ENCODE data around the gene VIPR2. TPM values are rescaled to one million over a fixed set of nuclear protein-coding genes. Genes with fewer than 3 reads are reported as not detected.

Gene VIPR2
- total RNA-seq, 6 experiments from 2014 or later = 0.15 to 0.51 (median 0.26) TPM; not detected in 2

GRCh38 chr7:159038066-159038465 is 106.6 kb downstream of the VIPR2 start:
- WGBS (ENCODE audit: insufficient coverage, low coverage, low lambda C conversion rate, missing lambda C conversion rate) = 71% methylated on average over 10 of the region's 10 CpGs
- DNase-seq = peak in 1 of 3 donors; percentile 18

GRCh38 chr7:159036916-159037605 is 107.6 kb downstream of the VIPR2 start:
- Histone ChIP-seq H3K4me3 (no peak overlapping the region), H3K36me3 (no peaks in the 10 kb centered on the region), H3K9me3 (no peaks in the 10 kb centered on the region), H3K4me1 (no peaks in the 10 kb centered on the region), H3K27ac (no peak overlapping the region), H3K27me3 (no peaks in the 10 kb centered on the region)
- 75% methylated on average over 4 of the region's 21 CpGs for WGBS (ENCODE audit: insufficient coverage, low coverage, low lambda C conversion rate, missing lambda C conversion rate)
- no peak for TF ChIP-seq POLR2A (IDR thresholded peaks at IDR 0.05)
- no peak for TF ChIP-seq CTCF (IDR thresholded peaks at IDR 0.05)
- ATAC-seq (no peak), DNase-seq (peak in 1 of 3 donors; percentile 36)
- intact Hi-C loops (cut with DNase I) = no loop called here

More at GRCh38 chr7:159038066-159038465, 106.6 kb downstream of the VIPR2 start:
- intact Hi-C loops (cut with DNase I) = no loop called here
- no peak for TF ChIP-seq POLR2A (IDR thresholded peaks at IDR 0.05)
- Histone ChIP-seq H3K27me3 (no peaks in the 10 kb centered on the region), H3K36me3 (no peaks in the 10 kb centered on the region), H3K4me3 (no peak overlapping the region), H3K4me1 (no peaks in the 10 kb centered on the region), H3K27ac (no peak overlapping the region), H3K9me3 (no peaks in the 10 kb centered on the region)
- no peak for ATAC-seq

GRCh38 chr7:159035571-159036073 is 109.0 kb downstream of the VIPR2 start:
- H3K36me3 ChIP-seq = no peaks in the 10 kb centered on the region
- H3K27ac ChIP-seq = no peak overlapping the region
- H3K4me3 ChIP-seq = no peak overlapping the region
- H3K4me1 ChIP-seq = peaks cover 0 to 4% (median 0%) of the 10 kb centered on the region in 4 donors
- no peak for ATAC-seq
- TF ChIP-seq POLR2A (IDR thresholded peaks at IDR 0.05) (no peak), CTCF (IDR thresholded peaks at IDR 0.05) (no peak)
- no peaks in the 10 kb centered on the region for H3K9me3 ChIP-seq
- intact Hi-C loops (cut with DNase I) = no loop called here
- DNase-seq = peak in 1 of 3 donors; percentile 30
- 93% methylated on average over 15 of the region's 21 CpGs for WGBS (ENCODE audit: insufficient coverage, low coverage, low lambda C conversion rate, missing lambda C conversion rate)
- H3K27me3 ChIP-seq = no peaks in the 10 kb centered on the region

- intact Hi-C loops (cut with DNase I) = no loop called here
- 47% methylated on average over 3 of the region's 9 CpGs for WGBS (ENCODE audit: insufficient coverage, low coverage, low lambda C conversion rate, missing lambda C conversion rate)
- no peak for ATAC-seq
Measured at GRCh38 chr7:159034988-159035387, 109.7 kb downstream of the VIPR2 start.

More at GRCh38 chr7:159034988-159035387, 109.7 kb downstream of the VIPR2 start:
- TF ChIP-seq POLR2A (IDR thresholded peaks at IDR 0.05) = no peak
- no peak for TF ChIP-seq CTCF (IDR thresholded peaks at IDR 0.05)
- Histone ChIP-seq H3K4me3 (no peak overlapping the region), H3K9me3 (no peaks in the 10 kb centered on the region), H3K36me3 (no peaks in the 10 kb centered on the region), H3K4me1 (peaks cover 0 to 8% (median 0%) of the 10 kb centered on the region in 4 donors), H3K27ac (no peak overlapping the region), H3K27me3 (no peaks in the 10 kb centered on the region)
- peak in 1 of 3 donors; percentile 11 for DNase-seq
